Measurements from ENCODE around the gene MYH9. TPM values are rescaled to one million over a fixed set of nuclear protein-coding genes. Genes with fewer than 3 reads are reported as not detected.

MYH9 gene
- polyA plus RNA-seq, 1 of the 3 experiments (the other 2 are of a cell fraction) = 303 TPM

DNA sequence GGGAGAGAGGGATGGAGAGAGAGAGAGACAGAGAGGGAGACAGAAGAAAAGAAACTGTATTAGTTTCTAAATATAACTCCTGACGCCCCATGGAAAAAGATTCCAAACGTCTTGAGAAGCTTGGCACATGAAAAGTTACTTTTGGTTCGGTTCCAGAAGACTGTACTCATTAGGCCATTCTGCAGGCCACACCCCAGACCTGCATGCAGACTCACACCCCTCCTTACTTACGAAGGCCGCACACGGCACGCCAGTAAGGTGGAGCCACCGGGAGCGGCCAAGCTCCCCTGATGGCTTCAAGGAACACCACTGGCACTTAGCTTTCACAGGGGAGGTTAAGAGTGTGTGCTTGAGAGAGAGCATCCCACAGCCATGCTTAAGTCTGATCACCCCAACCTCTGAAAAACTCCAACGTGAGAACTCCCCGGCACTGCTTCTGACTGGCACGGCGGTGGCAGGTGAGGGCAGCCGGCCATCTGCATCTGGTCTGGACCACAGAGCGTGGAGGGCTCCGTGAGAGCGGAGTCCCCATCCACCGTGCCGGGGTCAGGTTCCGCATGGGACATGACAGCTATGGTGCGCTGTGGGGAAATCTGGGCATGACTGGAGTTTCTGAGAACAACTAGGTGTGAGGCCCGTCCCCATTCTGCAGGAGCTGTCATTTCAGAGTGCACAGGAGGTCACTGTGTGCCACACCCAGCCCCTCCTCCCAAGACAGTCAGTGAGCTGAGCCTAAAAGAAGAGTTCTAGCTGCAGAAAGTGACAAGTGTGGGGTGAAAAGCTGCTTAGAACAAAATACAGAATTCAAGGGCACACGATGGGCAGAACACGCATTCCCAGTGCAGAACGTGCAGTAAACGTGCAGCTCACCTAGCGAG lies 62.4 kb downstream of the MYH9 start:
- peaks cover 26 to 64% of the 10 kb centered on the region in 2 experiments; a peak in 3 of 4 replicates for H3K4me1 ChIP-seq (ENCODE audit: control insufficient read depth in 1 of 2, insufficient read depth in 2 of 2, low read depth in 1 of 2, low read length in 1 of 2)
- peaks cover 100% of the 10 kb centered on the region for H3K79me2 ChIP-seq (ENCODE audit: insufficient read depth)
- DNase-seq = no peak
- H3K4me2 ChIP-seq = peak overlapping the region; percentile 54
- H3K27ac ChIP-seq (ENCODE audit: low read depth in 2 of 2, low read length in 1 of 2) = peak overlapping the region; percentile 67 to 98
- no peaks in the 10 kb centered on the region for H3K27me3 ChIP-seq (ENCODE audit: insufficient read depth)
- H4K20me1 ChIP-seq (ENCODE audit: insufficient read depth) = peaks cover 12% of the 10 kb centered on the region
- H3K9me2 ChIP-seq = no peaks in the 10 kb centered on the region
- no peaks in the 10 kb centered on the region for H3K9me3 ChIP-seq
- H3K9ac ChIP-seq = peak overlapping the region; percentile 57; the same call in 1 of the 2 replicates
- POLR2A ChIA-PET = no interaction called here
- no peak overlapping the region for H3K4me3 ChIP-seq (ENCODE audit: low read depth in 2 of 2, low read length in 1 of 2)
- peak; percentile 22; the same call in 1 of the 2 replicates for TF ChIP-seq NFIC (IDR thresholded peaks at IDR 0.05; ENCODE audit: borderline replicate concordance)
- TF ChIP-seq, protein P1, sequence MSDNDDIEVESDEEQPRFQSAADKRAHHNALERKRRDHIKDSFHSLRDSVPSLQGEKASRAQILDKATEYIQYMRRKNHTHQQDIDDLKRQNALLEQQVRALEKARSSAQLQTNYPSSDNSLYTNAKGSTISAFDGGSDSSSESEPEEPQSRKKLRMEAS (IDR thresholded peaks at IDR 0.05; ENCODE audit: low read depth) = 0 out of 2 replicates have a peak, but pooled peaks have one; percentile 21
- TF ChIP-seq TEAD4 (IDR thresholded peaks at IDR 0.05; ENCODE audit: borderline replicate concordance, insufficient read depth) = no peak
- CTCF ChIA-PET = interaction anchor here (1.6 to 2.2 kb wide), 3 partner anchors 23 to 145 kb away, joined by 3 to 6 read pairs (median 6); no protein-coding TSS in a partner anchor
- H3F3A ChIP-seq (replicated peaks; ENCODE audit: insufficient read depth) = peaks cover 47% of the 10 kb centered on the region
- peaks cover 71 to 73% of the 10 kb centered on the region in 2 experiments for H3K36me3 ChIP-seq (replicated peaks in 1 of 2; ENCODE audit: control insufficient read depth in 1 of 2, insufficient read depth in 2 of 2, low read length in 1 of 2)
- no peak overlapping the region for H2AFZ ChIP-seq (ENCODE audit: low read depth)
- 84% methylated on average over 13 of the region's 27 CpGs for WGBS (ENCODE audit: low lambda C conversion rate)

DNA sequence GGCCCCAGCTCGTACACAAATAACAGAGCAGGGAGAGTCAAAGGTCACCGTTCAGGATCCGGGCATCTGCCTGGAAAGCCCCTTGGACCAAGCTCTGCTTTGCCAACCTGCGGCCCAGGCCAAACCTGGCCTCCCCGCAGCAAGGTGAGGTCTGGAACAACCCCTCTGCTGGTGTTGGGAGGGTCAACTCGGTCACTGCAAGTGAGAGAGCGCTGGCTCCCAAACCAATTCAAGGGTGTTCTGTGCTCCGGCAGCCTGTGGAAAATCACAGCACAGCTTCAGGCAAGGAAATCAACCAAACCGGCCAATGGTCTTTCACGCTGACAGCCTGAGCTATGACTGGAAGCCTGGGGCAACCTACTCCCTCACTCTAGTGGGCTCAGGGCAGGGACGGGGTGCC lies 63.4 kb downstream of the MYH9 start:
- H3K27ac ChIP-seq (ENCODE audit: low read depth in 2 of 2, low read length in 1 of 2) = peak overlapping the region; percentile 67 to 98
- peaks cover 17 to 54% of the 10 kb centered on the region in 2 experiments; a peak in 3 of 4 replicates for H3K4me1 ChIP-seq (ENCODE audit: control insufficient read depth in 1 of 2, insufficient read depth in 2 of 2, low read depth in 1 of 2, low read length in 1 of 2)
- peaks cover 100% of the 10 kb centered on the region for H3K79me2 ChIP-seq (ENCODE audit: insufficient read depth)
- H3K4me3 ChIP-seq (ENCODE audit: low read depth in 2 of 2, low read length in 1 of 2) = no peak overlapping the region
- H2AFZ ChIP-seq (ENCODE audit: low read depth) = no peak overlapping the region
- peak overlapping the region; percentile 57; the same call in 1 of the 2 replicates for H3K9ac ChIP-seq
- H3K9me3 ChIP-seq = no peaks in the 10 kb centered on the region
- no peaks in the 10 kb centered on the region for H3K27me3 ChIP-seq (ENCODE audit: insufficient read depth)
- POLR2A ChIA-PET = no interaction called here
- no peak for DNase-seq
- H3K4me2 ChIP-seq = peak overlapping the region; percentile 54; the same call in 1 of the 2 replicates
- peaks cover 22% of the 10 kb centered on the region for H4K20me1 ChIP-seq (ENCODE audit: insufficient read depth)
- H3K36me3 ChIP-seq (replicated peaks in 1 of 2; ENCODE audit: control insufficient read depth in 1 of 2, insufficient read depth in 2 of 2, low read length in 1 of 2) = peaks cover 80 to 81% of the 10 kb centered on the region in 2 experiments
- peaks cover 37% of the 10 kb centered on the region for H3F3A ChIP-seq (replicated peaks; ENCODE audit: insufficient read depth)
- H3K9me2 ChIP-seq = no peaks in the 10 kb centered on the region
- WGBS (ENCODE audit: low lambda C conversion rate) = 84% methylated on average over 2 of the region's 11 CpGs
- CTCF ChIA-PET = interaction anchor here (1.6 to 2.2 kb wide), 2 partner anchors 23 to 146 kb away, joined by 3 to 6 read pairs; no protein-coding TSS in a partner anchor
- TF ChIP-seq GATA2 (CRISPR knock-in tag; IDR thresholded peaks at IDR 0.05) (no peak), MEF2A (IDR thresholded peaks at IDR 0.05; ENCODE audit: borderline replicate concordance, low read depth) (no peak), FOXJ3 (CRISPR knock-in tag; IDR thresholded peaks at IDR 0.05) (no peak), RCOR1 (IDR thresholded peaks at IDR 0.05; ENCODE audit: low read length) (no peak), TAF1 (IDR thresholded peaks at IDR 0.05; ENCODE audit: borderline replicate concordance, low read depth, low read length) (no peak), ELF1 (IDR thresholded peaks at IDR 0.05) (no peak), TEAD4 (IDR thresholded peaks at IDR 0.05; ENCODE audit: borderline replicate concordance, insufficient read depth) (no peak), SIN3A (IDR thresholded peaks at IDR 0.05; ENCODE audit: borderline replicate concordance, low read depth, low read length) (no peak), SMC3 (IDR thresholded peaks at IDR 0.05; ENCODE audit: low read depth, low read length) (no peak), RXRA (IDR thresholded peaks at IDR 0.05; ENCODE audit: borderline replicate concordance, low read depth) (no peak), CHD2 (IDR thresholded peaks at IDR 0.05; ENCODE audit: low read length, partially characterized antibody) (no peak)
- TF ChIP-seq, protein P2, sequence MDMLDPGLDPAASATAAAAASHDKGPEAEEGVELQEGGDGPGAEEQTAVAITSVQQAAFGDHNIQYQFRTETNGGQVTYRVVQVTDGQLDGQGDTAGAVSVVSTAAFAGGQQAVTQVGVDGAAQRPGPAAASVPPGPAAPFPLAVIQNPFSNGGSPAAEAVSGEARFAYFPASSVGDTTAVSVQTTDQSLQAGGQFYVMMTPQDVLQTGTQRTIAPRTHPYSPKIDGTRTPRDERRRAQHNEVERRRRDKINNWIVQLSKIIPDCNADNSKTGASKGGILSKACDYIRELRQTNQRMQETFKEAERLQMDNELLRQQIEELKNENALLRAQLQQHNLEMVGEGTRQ (IDR thresholded peaks at IDR 0.05; ENCODE audit: borderline replicate concordance, low read depth, low read length) = no peak
- TF ChIP-seq, protein P3, sequence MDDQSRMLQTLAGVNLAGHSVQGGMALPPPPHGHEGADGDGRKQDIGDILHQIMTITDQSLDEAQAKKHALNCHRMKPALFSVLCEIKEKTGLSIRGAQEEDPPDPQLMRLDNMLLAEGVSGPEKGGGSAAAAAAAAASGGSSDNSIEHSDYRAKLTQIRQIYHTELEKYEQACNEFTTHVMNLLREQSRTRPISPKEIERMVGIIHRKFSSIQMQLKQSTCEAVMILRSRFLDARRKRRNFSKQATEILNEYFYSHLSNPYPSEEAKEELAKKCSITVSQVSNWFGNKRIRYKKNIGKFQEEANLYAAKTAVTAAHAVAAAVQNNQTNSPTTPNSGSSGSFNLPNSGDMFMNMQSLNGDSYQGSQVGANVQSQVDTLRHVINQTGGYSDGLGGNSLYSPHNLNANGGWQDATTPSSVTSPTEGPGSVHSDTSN (IDR thresholded peaks at IDR 0.05) = no peak
- TF ChIP-seq, protein P4, sequence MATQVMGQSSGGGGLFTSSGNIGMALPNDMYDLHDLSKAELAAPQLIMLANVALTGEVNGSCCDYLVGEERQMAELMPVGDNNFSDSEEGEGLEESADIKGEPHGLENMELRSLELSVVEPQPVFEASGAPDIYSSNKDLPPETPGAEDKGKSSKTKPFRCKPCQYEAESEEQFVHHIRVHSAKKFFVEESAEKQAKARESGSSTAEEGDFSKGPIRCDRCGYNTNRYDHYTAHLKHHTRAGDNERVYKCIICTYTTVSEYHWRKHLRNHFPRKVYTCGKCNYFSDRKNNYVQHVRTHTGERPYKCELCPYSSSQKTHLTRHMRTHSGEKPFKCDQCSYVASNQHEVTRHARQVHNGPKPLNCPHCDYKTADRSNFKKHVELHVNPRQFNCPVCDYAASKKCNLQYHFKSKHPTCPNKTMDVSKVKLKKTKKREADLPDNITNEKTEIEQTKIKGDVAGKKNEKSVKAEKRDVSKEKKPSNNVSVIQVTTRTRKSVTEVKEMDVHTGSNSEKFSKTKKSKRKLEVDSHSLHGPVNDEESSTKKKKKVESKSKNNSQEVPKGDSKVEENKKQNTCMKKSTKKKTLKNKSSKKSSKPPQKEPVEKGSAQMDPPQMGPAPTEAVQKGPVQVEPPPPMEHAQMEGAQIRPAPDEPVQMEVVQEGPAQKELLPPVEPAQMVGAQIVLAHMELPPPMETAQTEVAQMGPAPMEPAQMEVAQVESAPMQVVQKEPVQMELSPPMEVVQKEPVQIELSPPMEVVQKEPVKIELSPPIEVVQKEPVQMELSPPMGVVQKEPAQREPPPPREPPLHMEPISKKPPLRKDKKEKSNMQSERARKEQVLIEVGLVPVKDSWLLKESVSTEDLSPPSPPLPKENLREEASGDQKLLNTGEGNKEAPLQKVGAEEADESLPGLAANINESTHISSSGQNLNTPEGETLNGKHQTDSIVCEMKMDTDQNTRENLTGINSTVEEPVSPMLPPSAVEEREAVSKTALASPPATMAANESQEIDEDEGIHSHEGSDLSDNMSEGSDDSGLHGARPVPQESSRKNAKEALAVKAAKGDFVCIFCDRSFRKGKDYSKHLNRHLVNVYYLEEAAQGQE (IDR thresholded peaks at IDR 0.05; ENCODE audit: low read depth, low read length) = no peak
- TF ChIP-seq, protein P5, sequence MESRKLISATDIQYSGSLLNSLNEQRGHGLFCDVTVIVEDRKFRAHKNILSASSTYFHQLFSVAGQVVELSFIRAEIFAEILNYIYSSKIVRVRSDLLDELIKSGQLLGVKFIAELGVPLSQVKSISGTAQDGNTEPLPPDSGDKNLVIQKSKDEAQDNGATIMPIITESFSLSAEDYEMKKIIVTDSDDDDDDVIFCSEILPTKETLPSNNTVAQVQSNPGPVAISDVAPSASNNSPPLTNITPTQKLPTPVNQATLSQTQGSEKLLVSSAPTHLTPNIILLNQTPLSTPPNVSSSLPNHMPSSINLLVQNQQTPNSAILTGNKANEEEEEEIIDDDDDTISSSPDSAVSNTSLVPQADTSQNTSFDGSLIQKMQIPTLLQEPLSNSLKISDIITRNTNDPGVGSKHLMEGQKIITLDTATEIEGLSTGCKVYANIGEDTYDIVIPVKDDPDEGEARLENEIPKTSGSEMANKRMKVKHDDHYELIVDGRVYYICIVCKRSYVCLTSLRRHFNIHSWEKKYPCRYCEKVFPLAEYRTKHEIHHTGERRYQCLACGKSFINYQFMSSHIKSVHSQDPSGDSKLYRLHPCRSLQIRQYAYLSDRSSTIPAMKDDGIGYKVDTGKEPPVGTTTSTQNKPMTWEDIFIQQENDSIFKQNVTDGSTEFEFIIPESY (IDR thresholded peaks at IDR 0.05; ENCODE audit: borderline replicate concordance, low read depth) = no peak

Measured in SK-N-SH (cell line).